ENCODE measurements around the gene MAST1. TPM values are rescaled to one million over a fixed set of nuclear protein-coding genes. Genes with fewer than 3 reads are reported as not detected.
"Not testable (repeated sequence)": the region's sequence is repeated elsewhere in the genome, so short reads cannot be mapped to it uniquely, and the experiment has no call there.

The MAST1 gene
- total RNA-seq, 2 donors from 2014 or later = 0.42 to 1.4 TPM

DNA sequence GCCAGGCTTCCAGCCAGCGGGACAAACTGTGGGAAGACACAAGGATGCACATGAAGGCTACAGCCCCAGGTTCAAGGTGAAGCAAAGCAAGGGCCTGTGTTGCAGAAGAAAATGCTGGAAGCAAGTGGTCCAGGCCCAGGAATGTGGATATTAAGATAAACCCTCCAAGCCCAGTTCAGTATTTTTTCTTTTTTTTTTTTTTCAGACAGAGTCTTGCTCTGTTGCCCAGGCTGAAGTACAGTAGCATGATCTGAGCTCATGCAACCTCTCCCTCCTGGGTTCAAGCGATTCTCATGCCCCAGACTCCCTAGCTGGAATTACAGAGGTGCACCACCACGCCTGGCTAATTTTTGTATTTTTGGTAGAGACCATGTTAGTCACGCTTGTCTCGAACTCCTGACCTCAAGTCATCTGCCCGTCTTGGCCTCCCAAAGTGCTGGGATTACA is 41.2 kb upstream of the MAST1 start:
- H3K4me3 ChIP-seq = no peak overlapping the region
- no peak for DNase-seq
- no peaks in the 10 kb centered on the region for H3K36me3 ChIP-seq
- H3K27ac ChIP-seq = no peak overlapping the region
- H3K27me3 ChIP-seq = no peaks in the 10 kb centered on the region
- TF ChIP-seq, protein P1, sequence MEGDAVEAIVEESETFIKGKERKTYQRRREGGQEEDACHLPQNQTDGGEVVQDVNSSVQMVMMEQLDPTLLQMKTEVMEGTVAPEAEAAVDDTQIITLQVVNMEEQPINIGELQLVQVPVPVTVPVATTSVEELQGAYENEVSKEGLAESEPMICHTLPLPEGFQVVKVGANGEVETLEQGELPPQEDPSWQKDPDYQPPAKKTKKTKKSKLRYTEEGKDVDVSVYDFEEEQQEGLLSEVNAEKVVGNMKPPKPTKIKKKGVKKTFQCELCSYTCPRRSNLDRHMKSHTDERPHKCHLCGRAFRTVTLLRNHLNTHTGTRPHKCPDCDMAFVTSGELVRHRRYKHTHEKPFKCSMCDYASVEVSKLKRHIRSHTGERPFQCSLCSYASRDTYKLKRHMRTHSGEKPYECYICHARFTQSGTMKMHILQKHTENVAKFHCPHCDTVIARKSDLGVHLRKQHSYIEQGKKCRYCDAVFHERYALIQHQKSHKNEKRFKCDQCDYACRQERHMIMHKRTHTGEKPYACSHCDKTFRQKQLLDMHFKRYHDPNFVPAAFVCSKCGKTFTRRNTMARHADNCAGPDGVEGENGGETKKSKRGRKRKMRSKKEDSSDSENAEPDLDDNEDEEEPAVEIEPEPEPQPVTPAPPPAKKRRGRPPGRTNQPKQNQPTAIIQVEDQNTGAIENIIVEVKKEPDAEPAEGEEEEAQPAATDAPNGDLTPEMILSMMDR (IDR thresholded peaks at IDR 0.05) = no peak
- no peaks in the 10 kb centered on the region for H3K9me3 ChIP-seq
- H3K9ac ChIP-seq (ENCODE audit: low read depth in 2 of 2, low read length in 2 of 2) = no peak overlapping the region
- intact Hi-C loops (cut with DNase I) = loop anchor here (2.0 to 5.0 kb wide), 2 partner anchors 20 to 35 kb away; no protein-coding TSS in a partner anchor
- peaks cover 14% of the 10 kb centered on the region for H3K4me1 ChIP-seq

DNA sequence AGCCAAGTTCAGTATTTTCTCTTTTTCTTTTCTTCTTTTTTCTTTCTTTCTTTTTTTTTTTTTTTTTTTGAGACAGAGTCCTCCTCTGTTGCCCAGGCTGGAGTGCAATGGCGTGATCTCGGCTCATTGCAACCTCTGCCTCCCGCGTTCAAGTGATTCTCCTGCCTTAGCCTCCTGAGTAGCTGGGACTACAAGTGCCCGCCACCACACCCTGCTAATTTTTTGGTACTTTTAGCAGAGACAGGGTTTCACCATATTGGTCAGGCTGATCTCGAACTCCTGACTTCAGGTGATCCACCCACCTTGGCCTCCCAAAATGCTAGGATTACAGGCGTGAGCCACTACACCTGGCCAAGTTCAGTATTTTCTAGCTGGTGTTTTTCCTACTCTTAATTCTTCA is 40.7 kb upstream of the MAST1 start:
- H3K27me3 ChIP-seq; DNase-seq; H3K36me3 ChIP-seq; H3K9me3 ChIP-seq; H3K9ac ChIP-seq (ENCODE audit: low read depth in 2 of 2, low read length in 2 of 2); H3K27ac ChIP-seq; H3K4me3 ChIP-seq: not testable (repeated sequence)
- intact Hi-C loops (cut with DNase I) = loop anchor here (2.0 to 5.0 kb wide), 2 partner anchors 21 to 35 kb away; no protein-coding TSS in a partner anchor
- peaks cover 14% of the 10 kb centered on the region for H3K4me1 ChIP-seq

DNA sequence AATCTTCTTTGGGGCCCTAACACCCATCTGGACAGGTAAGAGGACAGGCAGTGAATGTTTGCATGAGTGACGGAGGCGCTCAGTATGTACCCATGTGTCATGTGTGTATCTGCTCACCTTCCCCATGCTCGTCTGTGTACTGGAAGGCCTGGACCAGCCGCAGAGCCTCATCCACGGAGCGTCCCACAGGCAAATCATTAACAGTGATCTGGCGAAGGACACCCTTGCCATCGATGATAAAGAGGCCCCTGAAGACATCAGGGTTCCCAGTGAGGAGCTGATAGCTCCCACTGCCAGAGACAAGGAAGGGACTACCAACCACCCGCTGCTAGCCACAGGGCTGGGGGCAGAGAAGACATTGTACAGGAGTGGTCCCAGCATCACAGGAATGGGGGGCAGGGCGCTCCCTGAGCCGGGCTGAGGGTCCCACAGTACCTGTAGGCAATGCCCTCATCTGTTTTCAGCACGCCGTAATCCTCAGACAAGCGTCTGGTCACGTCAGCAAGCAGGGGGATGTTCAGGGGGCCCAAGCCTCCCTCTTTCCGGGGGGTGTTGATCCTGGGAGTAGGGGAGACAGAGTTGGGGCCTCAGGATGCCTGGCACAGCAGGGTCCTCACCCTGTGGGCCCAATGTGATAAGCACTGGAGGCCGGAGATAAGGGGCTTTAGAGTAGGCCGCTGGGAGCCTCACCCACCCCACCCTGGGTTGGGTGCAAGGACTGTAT is 38.4 kb upstream of the MAST1 start:
- H3K4me1 ChIP-seq = peaks cover 8% of the 10 kb centered on the region
- H3K27me3 ChIP-seq = no peaks in the 10 kb centered on the region
- no peaks in the 10 kb centered on the region for H3K36me3 ChIP-seq
- TF ChIP-seq, protein P1 (IDR thresholded peaks at IDR 0.05) = no peak
- intact Hi-C loops (cut with DNase I) = loop anchor here (5.0 kb wide), 1 partner anchor 38 kb away; no protein-coding TSS in a partner anchor
- H3K9ac ChIP-seq (ENCODE audit: low read depth in 2 of 2, low read length in 2 of 2) = peak overlapping the region; percentile 92 to 99
- no peak overlapping the region for H3K4me3 ChIP-seq
- DNase-seq = no peak
- no peak overlapping the region for H3K27ac ChIP-seq
- no peaks in the 10 kb centered on the region for H3K9me3 ChIP-seq

DNA sequence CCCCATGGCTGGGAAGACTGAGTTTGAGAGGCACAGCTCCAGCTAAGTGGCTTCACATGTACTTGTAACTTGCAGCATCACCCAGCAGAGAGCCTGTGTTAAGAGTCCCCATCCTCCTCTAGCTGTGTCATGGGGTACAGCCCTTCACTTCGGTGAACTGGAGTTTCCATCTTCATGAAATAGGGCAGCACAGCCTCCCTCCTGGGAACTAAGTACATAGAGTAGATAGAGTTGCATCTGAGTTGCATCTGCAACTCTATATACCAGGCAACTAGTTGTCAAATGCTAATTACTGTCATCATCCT is 37.9 kb upstream of the MAST1 start:
- Histone ChIP-seq H3K27ac (peak overlapping the region; percentile 48), H3K4me3 (peak overlapping the region; percentile 68), H3K9ac (ENCODE audit: low read depth in 2 of 2, low read length in 2 of 2) (peak overlapping the region; percentile 92 to 99), H3K27me3 (no peaks in the 10 kb centered on the region), H3K4me1 (peaks cover 8% of the 10 kb centered on the region), H3K36me3 (no peaks in the 10 kb centered on the region), H3K9me3 (no peaks in the 10 kb centered on the region)
- intact Hi-C loops (cut with DNase I) = no loop called here
- no peak for DNase-seq
- TF ChIP-seq, protein P1 (IDR thresholded peaks at IDR 0.05) = no peak

DNA sequence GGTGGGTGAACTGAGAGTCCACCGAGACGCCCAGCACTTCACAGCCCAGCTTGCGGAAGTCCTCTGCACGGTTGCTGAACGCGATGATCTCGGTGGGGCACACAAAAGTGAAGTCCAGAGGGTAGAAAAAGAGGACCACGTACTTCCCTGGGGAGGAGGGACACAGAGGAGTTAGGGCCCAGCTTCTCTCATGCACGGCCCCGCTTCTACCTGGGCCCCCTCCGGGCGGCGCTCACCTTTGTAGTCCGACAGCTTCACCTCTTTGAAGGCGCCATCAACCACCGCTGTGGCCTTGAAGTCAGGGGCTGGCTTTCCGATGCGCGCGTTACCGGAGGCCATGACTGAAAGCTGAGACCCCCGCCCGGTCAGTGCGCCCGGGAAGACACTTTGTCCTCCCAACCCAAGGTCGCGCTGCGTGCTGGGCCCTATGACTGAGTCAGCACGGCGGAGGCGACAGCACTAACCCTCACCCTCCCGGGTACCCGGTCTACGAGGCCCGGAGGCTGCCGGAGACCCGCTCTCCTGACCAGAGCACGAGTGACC is 37.3 kb upstream of the MAST1 start:
- H3K4me3 ChIP-seq = peak overlapping the region; percentile 68
- intact Hi-C loops (cut with DNase I) = no loop called here
- peak overlapping the region; percentile 48 for H3K27ac ChIP-seq
- peak; percentile 44 for DNase-seq
- H3K4me1 ChIP-seq = peaks cover 4% of the 10 kb centered on the region
- H3K36me3 ChIP-seq = no peaks in the 10 kb centered on the region
- no peaks in the 10 kb centered on the region for H3K9me3 ChIP-seq
- H3K9ac ChIP-seq (ENCODE audit: low read depth in 2 of 2, low read length in 2 of 2) = peak overlapping the region; percentile 92 to 99
- no peaks in the 10 kb centered on the region for H3K27me3 ChIP-seq
- TF ChIP-seq, protein P1 (IDR thresholded peaks at IDR 0.05) = no peak
